HepG2 (cell line): ENCODE results near the gene APOM. TPM values are rescaled to one million over a fixed set of nuclear protein-coding genes. Genes with fewer than 3 reads are reported as not detected.
A peak's percentile ranks its signal among the peaks of the same experiment; 100 is the strongest.

Experiments
- ARID2 ChIP-seq: sonication (generic); formaldehyde crosslinking; IDR thresholded peaks from 2 replicates; pipeline ENCODE4 v1.8.1; 2022; ENCODE audit warnings: mild to moderate bottlenecking, missing genetic modification reagents, borderline replicate concordance
- FLYWCH1 ChIP-seq: sonication (generic); formaldehyde crosslinking; IDR thresholded peaks from 2 replicates; pipeline ENCODE4 v1.8.1; 2023; ENCODE audit warnings: mild to moderate bottlenecking, missing genetic modification reagents
- HMGA1 ChIP-seq: sonication (generic); formaldehyde crosslinking; conservative IDR thresholded peaks from 2 replicates; pipeline ENCODE4 v1.4.0; 2020; ENCODE audit warnings: missing genetic modification reagents
- KLF11 ChIP-seq: IDR thresholded peaks from 2 replicates; pipeline ENCODE4 v1.6.1; 2016; ENCODE audit warnings: missing compliant biosample characterization
- KMT2B ChIP-seq: IDR thresholded peaks from 2 replicates; pipeline ENCODE4 v1.6.1; 2016; ENCODE audit warnings: missing genetic modification reagents, missing compliant biosample characterization
- MED1 ChIP-seq: sonication (generic); formaldehyde crosslinking; IDR thresholded peaks from 2 replicates; pipeline ENCODE4 v1.4.0; 2020; ENCODE audit warnings: missing genetic modification reagents
- MEIS2 ChIP-seq: sonication (generic); formaldehyde crosslinking; IDR thresholded peaks from 2 replicates; pipeline ENCODE4 v1.9.0; 2021; ENCODE audit warnings: mild to moderate bottlenecking, missing genetic modification reagents
- NFATC3 ChIP-seq: sonication (generic); formaldehyde crosslinking; IDR thresholded peaks from 2 replicates; pipeline ENCODE4 v1.5.1; 2020; ENCODE audit warnings: mild to moderate bottlenecking, missing genetic modification reagents
- NFKBIZ ChIP-seq: IDR thresholded peaks from 2 replicates; pipeline ENCODE4 v1.6.1; 2018; ENCODE audit warnings: missing genetic modification reagents, missing compliant biosample characterization
- RCOR2 ChIP-seq: IDR thresholded peaks from 2 replicates; pipeline ENCODE4 v1.6.1; 2016; ENCODE audit warnings: missing biosample characterization, missing genetic modification reagents
- RFX1 ChIP-seq: fragments of 450-650 bp; IDR thresholded peaks from 2 replicates; pipeline ENCODE4 v1.6.1; 2017
- SAFB2 ChIP-seq: sonication (generic); formaldehyde crosslinking; IDR thresholded peaks from 2 replicates; pipeline ENCODE4 v1.5.1; 2020; ENCODE audit warnings: missing genetic modification reagents, low read depth, mild to moderate bottlenecking, borderline replicate concordance
- SPEN ChIP-seq: sonication (generic); formaldehyde crosslinking; IDR thresholded peaks from 2 replicates; pipeline ENCODE4 v1.5.1; 2020; ENCODE audit warnings: low read depth, mild to moderate bottlenecking, missing genetic modification reagents
- TGIF2 ChIP-seq: IDR thresholded peaks from 2 replicates; pipeline ENCODE4 v1.6.1; 2016; ENCODE audit warnings: control low read depth, missing compliant biosample characterization
- THYN1 ChIP-seq: sonication (generic); formaldehyde crosslinking; IDR thresholded peaks from 2 replicates; pipeline ENCODE4 v1.8.1; 2023; ENCODE audit warnings: low read depth, mild to moderate bottlenecking, moderate library complexity, missing genetic modification reagents, borderline replicate concordance
- ZFP36L2 ChIP-seq: sonication (generic); formaldehyde crosslinking; IDR thresholded peaks from 2 replicates; pipeline ENCODE4 v1.4.0; 2020; ENCODE audit warnings: missing genetic modification reagents
- ZNF530 ChIP-seq: sonication (generic); formaldehyde crosslinking; IDR thresholded peaks from 2 replicates; pipeline ENCODE4 v1.5.0; 2020; ENCODE audit warnings: low read depth, mild to moderate bottlenecking, missing genetic modification reagents
- ZNF678 ChIP-seq: sonication (generic); formaldehyde crosslinking; IDR thresholded peaks from 2 replicates; pipeline ENCODE4 v1.4.0; 2020; ENCODE audit warnings: mild to moderate bottlenecking, missing genetic modification reagents
- ZNF776 ChIP-seq: sonication (generic); formaldehyde crosslinking; IDR thresholded peaks from 2 replicates; pipeline ENCODE4 v1.4.0; 2020; ENCODE audit warnings: mild to moderate bottlenecking, missing genetic modification reagents
- polyA plus RNA-seq, 8 experiments: library from polyadenylated mRNA; depleted of rRNA in 3 of 8; stranded (reverse) in 7 of 8; unstranded in 1 of 8; fragments of >200 nt; fragmentation: Illumina TruSeq in 4 of 8; extraction: Trizol in 4 of 8; gene quantifications; 2 replicates each; pipeline versions ENCODE4 v1.2.1 to v1.2.3, GENCODE V29; 2011 to 2016; ENCODE audit warnings: low read depth in 4 of 8, missing spikeins in 1 of 8, mixed read lengths in 1 of 8; ENCODE audit not compliant: insufficient read depth in 1 of 8
- total RNA-seq, 5 experiments: library from RNA; depleted of rRNA; stranded (reverse); fragments of >200 nt; fragmentation: Illumina TruSeq; extraction: Trizol; gene quantifications; 2 replicates each; pipeline ENCODE4 v1.2.3, GENCODE V29; 2016; ENCODE audit warnings: low read depth in 1 of 5
- TF ChIP-seq, protein P1 (sequence below): sonication (generic); formaldehyde crosslinking; IDR thresholded peaks from 2 replicates; pipeline ENCODE4 v1.8.1; 2023; ENCODE audit warnings: missing genetic modification reagents, inconsistent platforms, borderline replicate concordance
- TF ChIP-seq, protein P2 (sequence below): sonication (generic); formaldehyde crosslinking; IDR thresholded peaks from 2 replicates; pipeline ENCODE4 v1.5.1; 2020; ENCODE audit warnings: mild to moderate bottlenecking, missing genetic modification reagents
- TF ChIP-seq, protein P3 (sequence below): sonication (generic); formaldehyde crosslinking; IDR thresholded peaks from 2 replicates; pipeline ENCODE4 v1.4.0; 2020; ENCODE audit warnings: missing genetic modification reagents, borderline replicate concordance

APOM gene
- total and polyA plus RNA-seq, 2 of the 13 experiments (the other 11 are each of a cell fraction or from before 2014, with no cell fraction given) = 98.2 to 1,140 TPM

DNA sequence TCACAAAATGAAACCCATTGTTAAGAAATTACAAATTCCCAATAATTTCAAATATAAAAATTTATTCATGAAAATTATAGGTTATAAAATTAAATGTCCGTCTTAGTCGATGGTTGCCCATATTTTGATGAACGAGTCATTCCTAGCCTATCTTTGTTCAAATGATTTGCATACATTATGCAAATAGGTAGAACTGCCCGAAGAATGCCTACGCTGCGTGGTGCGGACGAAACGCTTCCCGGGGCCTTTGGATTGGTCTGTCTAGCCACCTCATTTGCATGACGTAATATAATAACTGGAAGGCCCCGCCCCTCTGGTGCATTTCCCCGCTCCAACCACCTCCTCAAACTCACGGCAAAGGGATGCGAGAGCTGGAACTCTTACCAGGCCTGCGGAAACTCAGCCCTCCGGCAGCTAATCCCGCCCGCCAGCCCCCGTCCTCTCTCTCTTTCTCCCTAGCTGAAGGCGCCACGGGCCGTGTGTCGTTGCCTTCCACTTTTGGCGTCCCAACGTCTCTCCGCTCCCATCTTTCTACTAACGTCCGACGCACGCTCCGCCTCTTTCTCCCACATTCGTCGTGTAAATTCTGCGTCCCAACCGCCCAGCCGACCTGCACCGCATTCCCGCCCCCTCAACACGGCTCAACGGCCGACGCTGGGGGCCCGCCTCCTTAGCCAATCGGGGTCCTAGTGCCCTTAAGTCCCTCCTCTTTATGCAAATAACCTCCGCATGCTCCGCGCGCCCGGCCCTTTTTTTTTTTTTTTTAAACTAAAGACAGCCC lies 35.7 kb upstream of the APOM start (continued):
- TF ChIP-seq, protein P1, sequence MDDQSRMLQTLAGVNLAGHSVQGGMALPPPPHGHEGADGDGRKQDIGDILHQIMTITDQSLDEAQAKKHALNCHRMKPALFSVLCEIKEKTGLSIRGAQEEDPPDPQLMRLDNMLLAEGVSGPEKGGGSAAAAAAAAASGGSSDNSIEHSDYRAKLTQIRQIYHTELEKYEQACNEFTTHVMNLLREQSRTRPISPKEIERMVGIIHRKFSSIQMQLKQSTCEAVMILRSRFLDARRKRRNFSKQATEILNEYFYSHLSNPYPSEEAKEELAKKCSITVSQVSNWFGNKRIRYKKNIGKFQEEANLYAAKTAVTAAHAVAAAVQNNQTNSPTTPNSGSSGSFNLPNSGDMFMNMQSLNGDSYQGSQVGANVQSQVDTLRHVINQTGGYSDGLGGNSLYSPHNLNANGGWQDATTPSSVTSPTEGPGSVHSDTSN (CRISPR knock-in tag) = no peak
- TF ChIP-seq KLF11 (CRISPR knock-in tag) (peak; percentile 89), RCOR2 (no peak), MEIS2 (0 out of 2 replicates have a peak, but pooled peaks have one; percentile 84), ZNF678 (peak; percentile 75; the same call in 1 of the 2 replicates), TGIF2 (no peak), ARID2 (CRISPR knock-in tag) (peak; percentile 86), ZNF776 (CRISPR knock-in tag) (no peak; the same call in 1 of the 2 replicates), RFX1 (no peak), SAFB2 (CRISPR knock-in tag) (0 out of 2 replicates have a peak, but pooled peaks have one; percentile 59), SPEN (CRISPR knock-in tag) (peak; percentile 75), THYN1 (CRISPR knock-in tag) (0 out of 2 replicates have a peak, but pooled peaks have one; percentile 45), NFKBIZ (CRISPR knock-in tag) (0 out of 2 replicates have a peak, but pooled peaks have one; percentile 34), ZNF530 (no peak), KMT2B (peak; percentile 78), FLYWCH1 (CRISPR knock-in tag) (no peak), ZFP36L2 (no peak), NFATC3 (no peak), HMGA1 (no peak), MED1 (CRISPR knock-in tag) (peak; percentile 82)
- TF ChIP-seq, protein P2, sequence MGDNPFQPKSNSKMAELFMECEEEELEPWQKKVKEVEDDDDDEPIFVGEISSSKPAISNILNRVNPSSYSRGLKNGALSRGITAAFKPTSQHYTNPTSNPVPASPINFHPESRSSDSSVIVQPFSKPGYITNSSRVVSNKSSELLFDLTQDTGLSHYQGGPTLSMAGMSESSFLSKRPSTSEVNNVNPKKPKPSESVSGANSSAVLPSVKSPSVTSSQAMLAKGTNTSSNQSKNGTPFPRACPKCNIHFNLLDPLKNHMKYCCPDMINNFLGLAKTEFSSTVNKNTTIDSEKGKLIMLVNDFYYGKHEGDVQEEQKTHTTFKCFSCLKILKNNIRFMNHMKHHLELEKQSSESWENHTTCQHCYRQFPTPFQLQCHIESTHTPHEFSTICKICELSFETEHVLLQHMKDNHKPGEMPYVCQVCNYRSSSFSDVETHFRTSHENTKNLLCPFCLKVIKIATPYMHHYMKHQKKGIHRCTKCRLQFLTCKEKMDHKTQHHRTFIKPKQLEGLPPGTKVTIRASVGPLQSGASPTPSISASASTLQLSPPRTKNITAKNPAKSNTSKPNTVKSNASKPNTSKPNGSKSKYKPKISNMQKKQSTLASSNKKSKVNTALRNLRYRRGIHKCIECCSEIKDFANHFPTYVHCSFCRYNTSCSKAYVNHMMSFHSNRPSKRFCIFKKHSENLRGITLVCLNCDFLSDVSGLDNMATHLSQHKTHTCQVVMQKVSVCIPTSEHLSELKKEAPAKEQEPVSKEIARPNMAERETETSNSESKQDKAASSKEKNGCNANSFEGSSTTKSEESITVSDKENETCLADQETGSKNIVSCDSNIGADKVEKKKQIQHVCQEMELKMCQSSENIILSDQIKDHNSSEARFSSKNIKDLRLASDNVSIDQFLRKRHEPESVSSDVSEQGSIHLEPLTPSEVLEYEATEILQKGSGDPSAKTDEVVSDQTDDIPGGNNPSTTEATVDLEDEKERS (CRISPR knock-in tag) = peak; percentile 60; the same call in 1 of the 2 replicates
- TF ChIP-seq, protein P3, sequence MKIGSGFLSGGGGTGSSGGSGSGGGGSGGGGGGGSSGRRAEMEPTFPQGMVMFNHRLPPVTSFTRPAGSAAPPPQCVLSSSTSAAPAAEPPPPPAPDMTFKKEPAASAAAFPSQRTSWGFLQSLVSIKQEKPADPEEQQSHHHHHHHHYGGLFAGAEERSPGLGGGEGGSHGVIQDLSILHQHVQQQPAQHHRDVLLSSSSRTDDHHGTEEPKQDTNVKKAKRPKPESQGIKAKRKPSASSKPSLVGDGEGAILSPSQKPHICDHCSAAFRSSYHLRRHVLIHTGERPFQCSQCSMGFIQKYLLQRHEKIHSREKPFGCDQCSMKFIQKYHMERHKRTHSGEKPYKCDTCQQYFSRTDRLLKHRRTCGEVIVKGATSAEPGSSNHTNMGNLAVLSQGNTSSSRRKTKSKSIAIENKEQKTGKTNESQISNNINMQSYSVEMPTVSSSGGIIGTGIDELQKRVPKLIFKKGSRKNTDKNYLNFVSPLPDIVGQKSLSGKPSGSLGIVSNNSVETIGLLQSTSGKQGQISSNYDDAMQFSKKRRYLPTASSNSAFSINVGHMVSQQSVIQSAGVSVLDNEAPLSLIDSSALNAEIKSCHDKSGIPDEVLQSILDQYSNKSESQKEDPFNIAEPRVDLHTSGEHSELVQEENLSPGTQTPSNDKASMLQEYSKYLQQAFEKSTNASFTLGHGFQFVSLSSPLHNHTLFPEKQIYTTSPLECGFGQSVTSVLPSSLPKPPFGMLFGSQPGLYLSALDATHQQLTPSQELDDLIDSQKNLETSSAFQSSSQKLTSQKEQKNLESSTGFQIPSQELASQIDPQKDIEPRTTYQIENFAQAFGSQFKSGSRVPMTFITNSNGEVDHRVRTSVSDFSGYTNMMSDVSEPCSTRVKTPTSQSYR (CRISPR knock-in tag) = no peak
